Globus pallidus (tissue), 1 donor: ENCODE data around the gene PNKD.
"Not testable (repeated sequence)": the region's sequence is repeated elsewhere in the genome, so short reads cannot be mapped to it uniquely, and the experiment has no call there.

Experiments
- DNase-seq: peaks from one replicate; pipeline ENCODE4 v3.0.0-alpha.2; 2015; ENCODE audit warnings: low spot score

PNKD gene

DNA sequence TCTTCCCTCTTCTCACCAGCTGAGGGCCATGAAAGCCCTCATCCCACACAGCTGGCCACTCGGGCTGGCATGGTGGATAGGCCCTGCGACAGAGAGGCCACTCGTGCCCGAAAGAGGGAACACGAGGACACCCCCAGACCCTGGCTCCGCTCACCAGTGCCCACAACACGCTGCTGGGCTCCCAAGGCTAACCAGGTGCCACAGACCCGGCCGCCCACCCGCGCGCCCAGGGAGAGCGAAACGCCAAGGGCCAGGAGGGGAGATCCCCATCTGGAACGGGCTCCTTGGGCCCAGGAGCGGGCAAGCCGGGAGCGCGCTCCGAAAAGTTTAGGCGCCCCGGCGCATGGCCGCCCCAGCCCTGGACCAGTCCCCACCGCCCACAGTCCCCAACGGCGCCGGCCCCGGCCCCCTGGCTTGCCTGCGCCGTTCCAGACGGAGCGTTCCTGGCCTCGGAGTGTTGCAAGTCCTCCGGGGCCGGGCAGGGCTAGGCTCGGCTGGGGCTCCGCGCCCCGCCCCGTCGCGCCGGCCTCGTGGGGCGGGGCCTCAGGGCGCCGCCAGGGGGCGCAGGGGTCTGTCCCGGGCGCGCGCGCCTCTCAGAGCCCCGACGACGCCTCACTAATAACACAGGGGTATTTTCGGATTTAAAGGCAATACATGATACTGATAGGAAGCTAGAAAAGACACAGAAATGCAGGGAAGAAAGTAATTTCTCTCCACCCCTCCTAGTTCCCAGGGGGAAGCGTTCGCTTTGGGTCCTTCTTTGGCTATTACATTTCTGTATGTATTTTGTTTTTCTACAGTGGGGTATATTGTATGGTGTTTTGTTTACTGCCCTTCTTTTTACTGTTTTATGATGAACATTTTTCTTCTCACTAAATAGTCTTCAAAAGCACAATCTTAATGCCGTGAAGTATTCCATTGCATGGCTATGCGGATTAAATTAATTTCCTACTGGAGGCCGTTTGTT is 22.0 kb downstream of the PNKD start, which contains the start of gene TMBIM1:
TMBIM1 (minus strand) TSS at position 456 of the 967 bp plus-strand sequence. CDS start 10,362 bp downstream, outside the sequence.
- peak; percentile 80 for DNase-seq

DNA sequence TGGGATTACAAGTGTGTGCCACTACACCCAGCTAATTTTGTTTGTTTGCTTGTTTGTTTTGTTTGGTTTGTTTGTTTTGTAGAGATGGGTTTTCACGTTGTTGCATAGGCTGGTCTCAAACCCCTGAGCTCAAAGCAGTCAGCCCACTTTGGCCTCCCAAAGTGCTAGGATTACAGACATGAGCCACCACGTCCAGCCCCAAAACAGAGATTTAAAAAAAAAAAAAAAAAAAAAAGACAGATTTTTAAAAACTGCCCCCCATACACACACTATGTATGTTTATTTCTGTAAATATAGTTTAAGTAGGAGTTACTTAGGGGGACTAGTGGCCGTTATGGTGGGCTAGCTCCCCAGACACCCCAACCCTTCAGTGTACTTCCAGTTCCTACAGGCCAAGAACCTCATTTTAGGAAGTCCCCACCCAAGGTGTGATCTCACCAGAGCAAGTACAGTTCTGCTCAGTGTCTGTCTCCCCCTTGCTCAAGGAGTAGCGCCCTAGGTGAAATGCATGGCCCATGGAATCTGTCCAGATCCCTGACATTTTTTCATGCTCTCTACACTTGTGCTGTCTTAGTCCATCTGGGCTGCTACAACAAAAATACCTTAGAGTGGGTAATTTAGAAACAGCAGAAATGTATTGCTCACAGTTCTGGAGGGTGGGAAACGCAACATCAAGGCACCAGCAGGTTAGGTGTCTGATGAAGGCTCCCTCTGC is 23.6 kb downstream of the PNKD start:
- DNase-seq, result no peak

DNA sequence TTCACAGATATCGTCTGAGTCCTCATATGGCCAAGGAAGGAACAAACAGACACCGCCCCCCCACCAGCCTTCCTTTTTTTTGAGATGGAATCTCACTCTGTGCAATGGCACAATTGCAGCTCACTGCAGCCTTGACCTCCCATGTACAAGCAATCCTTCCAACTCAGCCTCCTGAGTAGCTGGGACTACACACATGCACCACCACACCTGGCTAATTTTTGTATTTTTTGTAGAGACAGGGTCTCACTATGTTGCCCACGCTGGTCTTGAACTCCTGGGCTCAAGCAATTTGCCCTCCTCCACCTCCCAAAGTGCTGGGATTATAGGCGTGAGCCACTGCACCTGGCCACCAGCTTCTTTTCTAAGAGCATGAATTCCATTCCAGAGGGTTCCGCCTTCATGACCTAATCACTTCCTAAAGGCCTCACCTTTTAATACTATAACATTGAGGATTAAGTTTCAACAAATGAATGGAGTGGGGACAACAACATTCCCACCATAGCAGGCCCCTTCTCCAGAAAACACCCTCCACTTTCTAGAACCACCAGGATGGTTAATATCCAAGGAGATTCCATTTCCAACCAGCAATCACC is 24.2 kb downstream of the PNKD start:
- no peak for DNase-seq

DNA sequence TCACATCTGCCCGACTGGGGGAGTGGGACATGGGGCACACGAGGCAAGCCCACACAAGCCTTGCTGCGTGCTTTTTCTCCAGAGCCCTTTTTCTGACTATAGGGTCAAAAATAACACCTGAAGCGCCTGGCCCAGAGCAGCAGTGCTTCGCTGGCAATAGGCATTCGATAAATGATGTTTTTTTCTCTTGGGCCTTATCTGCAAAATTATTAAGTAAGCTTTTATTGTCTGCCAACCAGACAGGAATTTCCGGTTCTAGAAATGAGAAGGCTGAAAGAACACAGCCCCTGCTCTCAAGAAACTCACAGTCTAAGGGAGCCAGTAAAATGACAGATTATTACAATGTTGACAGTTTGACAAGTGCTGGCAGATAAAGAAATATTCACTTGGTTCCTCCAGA is 24.7 kb downstream of the PNKD start:
- no peak for DNase-seq

DNA sequence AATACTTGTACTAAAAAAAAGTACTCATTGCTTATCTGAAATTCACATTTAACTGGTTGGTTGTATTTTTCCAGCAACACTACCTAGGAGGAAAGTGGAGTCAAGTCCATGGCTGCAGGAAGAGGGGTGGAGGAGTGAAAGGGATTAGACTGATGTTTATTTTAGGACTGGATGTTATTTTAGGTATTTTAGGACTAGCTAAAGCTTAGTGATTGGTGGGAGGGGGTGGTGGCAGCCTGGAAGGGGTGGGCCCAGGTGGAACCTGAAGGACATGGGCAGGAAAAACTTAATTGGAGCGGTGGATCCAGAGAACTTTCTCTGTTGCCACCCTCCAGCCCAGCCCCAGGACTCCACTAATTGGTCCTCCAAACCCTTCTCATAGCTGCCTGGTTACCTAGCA is 25.9 kb downstream of the PNKD start:
- no peak for DNase-seq

DNA sequence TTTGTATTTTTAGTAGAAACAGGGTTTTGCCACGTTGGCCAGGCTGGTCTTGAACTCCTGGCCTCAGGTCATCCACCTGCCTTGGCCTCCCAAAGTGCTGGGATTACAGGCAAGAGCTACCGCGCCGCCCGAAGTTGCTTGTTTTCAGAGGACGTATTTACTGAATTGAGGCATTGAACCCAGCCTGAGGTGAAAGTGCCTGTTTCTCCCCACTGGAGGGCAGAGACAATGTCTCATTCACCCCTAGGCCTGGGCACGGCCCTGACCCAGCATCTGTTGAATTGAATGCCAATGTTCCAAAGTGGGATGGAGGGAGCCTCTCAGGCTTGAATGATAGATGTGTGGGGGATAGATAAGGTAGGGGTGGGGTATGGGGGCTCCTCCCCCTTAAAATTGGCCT is 26.5 kb downstream of the PNKD start:
- peak; percentile 93 for DNase-seq

DNA sequence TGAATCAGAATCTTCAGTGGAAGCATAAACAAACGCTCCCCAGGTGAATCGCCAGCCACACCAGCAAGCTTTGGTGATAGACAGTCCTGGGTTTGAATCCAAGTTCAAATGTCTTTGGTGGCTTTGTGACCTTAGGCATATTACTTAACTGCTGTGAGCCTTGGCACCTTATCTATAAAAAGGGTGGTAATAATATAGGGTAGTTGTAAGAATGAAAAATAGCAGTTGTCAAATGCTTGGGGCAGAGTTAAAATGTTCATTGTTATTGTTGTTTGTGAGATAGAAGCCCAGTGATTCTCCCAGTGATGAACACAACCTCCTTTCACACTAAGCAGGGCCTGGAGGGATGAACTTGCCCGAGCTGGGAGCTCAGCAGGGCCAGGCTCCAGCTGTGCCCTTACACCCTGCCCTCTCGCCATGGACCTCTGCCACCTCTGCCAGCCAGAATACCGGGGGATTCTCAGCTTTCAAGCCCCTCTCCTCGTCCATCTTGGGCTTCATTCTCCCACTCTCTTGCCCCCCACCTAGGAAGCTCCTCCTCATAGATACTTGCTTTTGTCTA is 28.1 kb downstream of the PNKD start:
- DNase-seq, result peak; percentile 85

DNA sequence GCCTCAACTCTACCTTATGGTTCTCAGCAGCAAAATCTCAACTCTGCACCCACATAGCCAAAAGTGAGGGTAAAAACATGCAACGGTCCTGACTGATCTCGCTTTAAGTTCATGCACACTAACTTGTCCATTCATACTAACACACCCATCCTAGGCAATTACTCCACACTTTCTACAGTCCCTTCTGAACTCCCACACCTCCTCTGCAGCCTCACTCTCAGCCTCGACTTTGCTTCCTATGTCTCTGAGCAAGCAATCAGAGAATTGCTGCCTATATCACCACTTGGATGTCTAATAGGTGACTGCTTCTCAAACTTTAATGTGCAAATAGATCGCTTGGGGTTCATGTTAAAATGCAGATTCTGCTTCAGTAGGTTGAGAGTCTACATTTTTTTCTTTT is 29.8 kb downstream of the PNKD start:
- no peak for DNase-seq

DNA sequence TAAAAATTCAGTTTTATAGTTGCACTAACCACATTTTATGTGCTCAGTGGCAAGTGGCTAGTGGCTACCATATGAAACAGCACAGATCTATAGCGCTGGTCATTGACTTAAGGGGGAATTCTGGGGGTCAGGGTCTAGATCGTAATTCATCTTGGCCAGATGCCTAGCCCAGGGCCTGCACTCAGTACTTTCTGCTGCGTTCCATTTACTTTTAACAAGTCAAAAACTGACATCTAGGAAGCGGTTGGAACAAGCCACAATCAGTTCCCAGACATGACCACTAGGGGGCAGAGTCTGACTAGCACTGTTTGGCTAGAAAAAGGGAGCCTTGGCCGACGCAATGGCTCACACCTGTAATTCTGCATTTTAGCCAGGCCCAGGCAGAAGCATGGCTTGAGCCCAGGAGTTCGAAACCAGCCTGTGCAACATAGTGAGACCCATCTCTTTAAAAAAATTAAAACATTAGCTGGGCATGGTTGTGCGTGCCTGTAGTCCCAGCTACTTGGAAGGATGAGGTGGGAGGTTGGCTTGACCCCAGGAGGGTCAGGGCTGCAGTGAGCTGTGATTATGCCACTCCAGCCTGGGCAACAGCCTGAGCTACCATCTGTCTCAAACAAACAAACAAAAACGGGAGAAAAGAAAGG is 31.0 kb downstream of the PNKD start:
- peak; percentile 84 for DNase-seq

DNA sequence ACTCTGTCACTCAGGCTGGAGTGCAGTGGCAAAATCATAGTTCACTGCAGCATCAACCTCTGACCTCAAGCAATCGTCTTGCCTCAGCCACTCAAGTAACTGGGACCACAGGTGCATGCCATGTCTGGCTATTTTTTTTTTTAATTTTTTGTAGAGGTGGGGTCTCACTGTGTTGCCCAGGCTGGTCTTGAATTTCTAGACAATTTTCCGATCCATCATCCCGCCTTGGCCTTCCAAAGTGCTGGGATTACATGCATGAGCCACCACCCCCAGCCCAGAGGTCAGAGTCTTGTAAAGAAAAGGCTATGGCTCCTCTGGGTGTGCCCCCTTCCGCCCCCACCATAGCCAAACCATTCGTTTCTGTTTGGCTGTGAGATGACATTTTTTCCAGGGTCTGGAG is 35.1 kb downstream of the PNKD start:
- no peak for DNase-seq

DNA sequence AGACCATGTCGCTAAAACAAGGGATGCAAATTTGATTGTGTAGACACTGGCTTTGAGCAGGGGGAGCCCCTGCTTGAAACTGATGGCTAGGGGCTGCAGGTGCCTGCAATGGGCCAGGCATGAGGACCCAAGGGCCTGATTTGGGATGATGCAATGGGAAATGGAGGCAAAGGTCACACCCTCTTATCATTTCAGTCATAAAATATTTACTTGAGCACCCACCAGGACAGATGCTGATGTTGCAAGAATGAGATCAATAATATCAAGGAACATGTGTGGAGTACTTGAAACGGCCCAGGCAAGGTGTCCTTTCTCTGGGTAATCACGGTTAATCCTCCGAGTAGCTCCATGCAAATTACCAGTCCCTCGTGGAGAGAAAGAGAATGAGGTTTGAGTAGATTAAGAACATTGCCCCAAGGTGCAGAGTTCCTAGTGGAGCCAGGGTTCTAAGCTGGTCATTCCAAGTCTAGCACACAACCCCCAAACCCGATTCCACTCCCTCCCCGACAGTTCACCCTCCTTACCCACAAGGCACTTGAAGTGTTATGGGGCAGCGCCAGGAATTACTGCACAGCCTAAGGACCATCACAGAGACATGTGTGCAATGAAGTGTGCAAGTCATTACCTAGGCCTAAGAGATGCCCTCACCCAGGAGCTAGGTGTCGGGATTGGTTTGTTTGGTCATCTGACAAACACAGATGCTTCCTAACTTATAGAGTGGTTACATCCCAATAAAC is 36.0 kb downstream of the PNKD start:
- DNase-seq, result no peak

DNA sequence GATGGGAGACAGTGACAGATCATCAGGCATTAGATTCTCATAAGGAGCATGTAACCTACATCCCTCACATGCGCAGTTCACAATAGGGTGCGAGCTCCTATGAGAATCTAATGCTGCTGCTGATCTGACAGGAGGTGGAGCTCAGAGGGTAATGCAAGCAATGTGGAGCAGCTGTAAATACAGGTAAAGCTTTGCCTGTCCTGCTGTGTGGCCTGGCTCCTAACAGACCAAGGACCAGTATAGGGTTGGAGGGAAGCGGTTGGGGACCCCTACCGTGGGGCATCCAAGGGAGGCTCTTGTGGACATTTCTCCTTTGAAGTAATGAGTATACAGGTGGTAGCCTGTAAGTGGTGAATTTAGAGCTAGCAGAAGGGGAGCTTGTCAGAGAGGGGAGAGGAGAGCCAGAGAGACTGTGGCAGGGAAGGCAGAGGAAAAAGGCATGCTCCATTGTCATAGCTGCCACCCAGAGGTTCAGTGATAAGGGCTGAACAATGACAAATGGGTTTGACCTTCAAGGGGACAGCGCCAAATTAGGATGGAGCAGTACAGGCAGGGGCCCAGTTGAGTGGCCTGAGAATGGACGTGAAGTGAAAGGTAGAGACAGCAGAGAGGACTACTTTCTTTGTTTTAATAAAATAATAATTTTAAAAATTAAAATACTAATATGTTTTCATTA is 37.2 kb downstream of the PNKD start:
- DNase-seq, result no peak

DNA sequence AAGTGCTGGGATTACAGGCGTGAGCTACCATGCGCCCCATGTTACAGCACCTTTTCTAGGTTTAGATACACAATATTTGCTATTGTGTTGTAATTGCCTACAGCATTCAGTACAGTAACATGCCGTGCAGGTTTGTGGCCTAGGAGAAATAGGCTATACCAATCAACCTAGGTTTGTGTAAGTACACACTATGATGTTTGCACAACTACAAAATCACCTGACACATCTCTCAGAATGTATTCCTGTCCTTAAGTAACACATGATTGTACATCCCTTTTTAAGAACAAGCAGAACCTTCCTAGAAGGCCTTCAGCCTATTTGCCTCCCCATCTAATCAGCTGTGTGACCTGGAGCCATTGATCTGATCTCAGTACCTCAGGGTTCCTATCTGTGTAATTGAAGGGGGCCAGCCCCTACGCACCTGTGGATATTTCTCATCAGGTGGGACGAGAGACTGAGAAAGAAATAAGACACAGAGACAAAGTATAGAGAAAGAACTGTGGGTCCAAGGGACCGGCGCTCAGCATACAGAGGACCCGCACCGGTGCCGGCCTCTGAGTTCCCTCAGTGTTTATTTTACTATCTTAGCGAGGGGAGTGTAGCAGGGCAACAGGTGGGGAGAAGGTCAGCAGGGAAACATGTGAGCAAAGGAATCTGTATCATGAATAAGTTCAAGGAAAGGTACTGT is 40.7 kb downstream of the PNKD start:
- DNase-seq, result no peak

DNA sequence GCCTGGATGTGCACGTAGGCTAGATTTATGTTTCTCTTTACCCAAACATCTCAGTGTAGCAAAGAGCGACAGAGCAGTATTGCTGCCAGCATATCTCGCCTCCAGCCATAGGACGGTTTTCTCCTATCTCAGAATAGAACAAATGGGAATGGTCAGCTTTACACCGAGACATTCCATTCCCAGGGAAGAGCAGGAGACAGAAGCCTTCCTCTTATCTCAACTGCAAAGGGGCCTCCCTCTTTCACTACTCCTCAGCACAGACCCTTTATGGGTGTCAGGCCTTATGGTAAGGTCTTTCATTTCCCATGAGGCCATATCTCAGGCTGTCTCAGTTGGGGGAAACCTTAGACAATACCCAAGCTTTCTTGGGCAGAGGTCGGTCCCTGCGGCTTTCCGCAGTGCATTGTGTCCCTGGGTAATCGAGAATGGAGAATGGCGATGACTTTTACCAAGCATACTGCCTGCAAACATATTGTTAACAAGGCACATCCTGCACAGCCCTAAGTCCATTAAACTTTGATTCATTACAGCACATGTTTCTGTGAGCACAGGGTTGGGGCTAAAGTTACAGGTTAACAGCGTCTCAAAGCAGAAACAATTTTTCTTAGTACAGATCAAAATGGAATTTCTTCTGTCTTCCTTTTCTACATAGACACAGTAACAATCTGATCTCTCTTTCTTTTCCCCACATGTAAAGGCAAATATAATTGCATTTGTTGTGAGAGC is 41.4 kb downstream of the PNKD start:
- DNase-seq, result not testable (repeated sequence)

DNA sequence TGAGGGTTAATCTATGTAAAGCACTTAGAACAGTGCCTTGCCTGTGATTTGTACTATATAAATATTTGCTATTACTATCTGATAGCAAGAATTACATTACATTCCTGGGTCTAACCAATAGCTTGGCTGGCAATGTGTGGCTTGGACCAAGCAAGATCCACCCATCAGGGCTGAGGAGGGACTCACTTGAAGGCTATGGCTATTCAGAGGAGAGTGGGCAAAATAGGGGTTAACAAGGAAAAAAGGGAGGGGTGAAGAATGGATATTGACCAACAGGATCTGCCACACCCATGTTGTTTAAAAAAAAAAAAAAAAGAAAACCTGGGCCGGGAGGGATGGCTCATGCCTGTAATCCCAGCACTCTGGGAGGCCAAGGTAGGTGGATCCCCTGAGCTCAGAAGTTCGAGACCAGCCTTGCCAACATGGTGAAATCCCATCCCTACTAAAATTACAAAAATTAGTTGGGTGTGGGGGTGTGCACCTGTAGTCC is 42.0 kb downstream of the PNKD start:
- no peak for DNase-seq

DNA sequence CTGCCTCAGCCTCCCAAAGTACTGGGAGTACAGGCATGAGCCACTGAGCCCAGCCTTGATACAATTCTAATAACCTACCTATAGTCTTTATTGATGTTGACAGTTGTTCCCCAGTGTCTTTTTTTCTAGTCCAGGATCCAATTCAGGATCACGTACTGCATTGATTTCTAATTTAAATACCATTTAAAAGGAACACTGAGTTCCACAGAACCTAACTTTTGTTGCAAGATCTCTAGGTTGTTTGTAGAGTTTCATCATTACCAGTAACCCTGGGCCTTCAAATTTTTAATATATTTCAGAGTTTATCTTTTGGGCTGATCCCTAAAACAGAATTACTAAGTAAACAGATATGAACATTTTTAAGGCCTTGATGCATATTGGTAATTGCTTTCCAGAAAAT is 43.0 kb downstream of the PNKD start:
- DNase-seq, result no peak

DNA sequence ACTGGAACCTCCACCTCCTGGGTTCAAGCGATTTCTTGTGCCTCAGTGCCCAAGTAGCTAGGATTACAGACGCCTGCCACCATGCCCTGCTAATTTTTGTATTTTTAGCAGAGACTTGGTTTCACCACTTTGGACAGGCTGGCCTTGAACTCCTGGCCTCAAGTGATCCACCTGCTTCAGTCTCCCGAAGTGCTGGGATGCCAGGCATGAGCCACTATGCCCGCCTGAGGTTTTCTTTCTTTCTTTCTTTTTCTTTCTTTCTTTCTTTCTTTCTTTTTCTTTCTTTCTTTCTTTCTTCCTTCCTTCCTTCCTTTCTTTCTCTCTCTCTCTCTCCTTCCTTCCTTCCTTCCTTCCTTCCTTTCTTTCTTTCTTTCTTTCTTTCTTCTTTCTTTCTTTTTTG is 44.4 kb downstream of the PNKD start:
- not testable (repeated sequence) for DNase-seq

DNA sequence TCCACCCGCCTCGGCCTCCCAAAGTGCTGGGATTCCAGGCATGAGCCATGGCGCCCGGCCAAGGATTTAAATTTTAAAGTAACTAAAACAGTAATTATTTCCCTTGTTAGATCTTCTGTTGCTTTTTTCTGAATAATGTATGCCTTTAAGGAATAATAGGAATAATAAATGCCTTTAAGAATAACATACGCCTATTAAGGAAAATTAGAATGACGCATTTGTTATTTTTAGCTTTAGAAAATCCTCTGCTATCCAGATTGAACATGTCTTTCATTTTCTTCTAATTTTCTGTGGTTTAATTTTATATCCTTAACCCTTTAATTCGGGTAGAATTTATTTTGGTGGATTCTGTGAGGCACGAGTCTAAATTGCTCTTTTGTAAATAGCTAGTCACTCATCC is 45.1 kb downstream of the PNKD start:
- no peak for DNase-seq

DNA sequence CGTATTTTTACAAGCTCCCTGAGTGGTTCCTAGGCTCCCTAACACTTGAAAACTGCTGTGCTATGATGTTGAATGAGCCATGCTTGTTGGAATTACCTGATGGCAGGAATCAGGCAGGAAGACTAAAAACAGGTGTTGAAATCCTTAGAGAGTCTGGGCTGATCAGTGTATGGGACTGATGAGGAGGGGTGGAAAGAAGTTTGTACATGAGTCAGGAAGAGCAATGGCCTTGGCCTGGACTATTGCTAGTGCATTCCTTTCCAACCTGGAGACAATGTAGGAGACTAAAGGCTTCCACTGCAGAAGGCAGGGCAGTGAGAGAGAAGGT is 46.9 kb downstream of the PNKD start:
- no peak for DNase-seq
